HEK293 (cell line): ENCODE data around the gene ATXN7.

Experiments used
- CTCF ChIA-PET: fragments of 350-600 bp; formaldehyde crosslinking; extraction: SDS; loops from one replicate; lab custom pipeline; 2021; ENCODE audit warnings: antibody characterized with exemption; lab: Yijun Ruan, JAX
- POLR2A ChIA-PET: fragments of 300-600 bp; formaldehyde crosslinking; extraction: SDS; loops from one replicate; lab custom pipeline; 2020; ENCODE audit warnings: antibody characterized with exemption, inconsistent platforms; lab: Yijun Ruan, JAX
- H3K27ac ChIP-seq: fragments of 200-500 bp; sonication (Bioruptor generic); 2 replicates; pipeline ENCODE4 v1.5.1; 2014; ENCODE audit warnings: low read depth, low read length, control low read depth, inconsistent platforms; ENCODE audit errors: extremely low read depth
- H3K36me3 ChIP-seq, 2 experiments: fragments of 200-500 bp in 1 of 2; sonication (Bioruptor generic) in 1 of 2; 1 replicate in 1 of 2; 2 replicates in 1 of 2; pipeline ENCODE4 v1.5.1; 2014 to 2017; ENCODE audit warnings: inconsistent platforms in 2 of 2, low read length in 2 of 2; ENCODE audit not compliant: control insufficient read depth in 2 of 2, insufficient read depth in 1 of 2
- H3K4me1 ChIP-seq: fragments of 200-500 bp; sonication (Bioruptor generic); 2 replicates; pipeline ENCODE4 v1.5.1; 2014; ENCODE audit warnings: mild to moderate bottlenecking, low read length, inconsistent platforms; ENCODE audit not compliant: control insufficient read depth, insufficient read depth
- H3K4me3 ChIP-seq: 2 replicates; pipeline ENCODE4 v1.5.1; 2011; ENCODE audit warnings: low read depth, mild to moderate bottlenecking, control low read depth, low read length, moderate library complexity
- H3K9me3 ChIP-seq: fragments of 200-500 bp; sonication (Bioruptor generic); 2 replicates; pipeline ENCODE4 v1.5.1; 2014; ENCODE audit warnings: low read depth, low read length, inconsistent platforms; ENCODE audit not compliant: control insufficient read depth, insufficient read depth
- HOXC10 ChIP-seq: sonication (generic); formaldehyde crosslinking; IDR thresholded peaks from 2 replicates; pipeline ENCODE4 v1.8.1; 2023; ENCODE audit warnings: mild to moderate bottlenecking, missing genetic modification reagents
- KLF1 ChIP-seq: fragments of 450-650 bp; formaldehyde crosslinking; IDR thresholded peaks from 2 replicates; pipeline ENCODE4 v1.5.1; 2016; ENCODE audit warnings: missing biosample characterization, missing genetic modification characterization
- KLF9 ChIP-seq: fragments of 450-650 bp; formaldehyde crosslinking; IDR thresholded peaks from 2 replicates; pipeline ENCODE4 v1.5.1; 2016; ENCODE audit warnings: missing biosample characterization, missing genetic modification characterization, low read depth
- MZF1 ChIP-seq: fragments of 450-650 bp; formaldehyde crosslinking; IDR thresholded peaks from 2 replicates; pipeline ENCODE4 v1.5.1; 2017; ENCODE audit warnings: missing biosample characterization, missing genetic modification characterization, borderline replicate concordance
- OVOL3 ChIP-seq: fragments of 450-650 bp; formaldehyde crosslinking; IDR thresholded peaks from 2 replicates; pipeline ENCODE4 v1.5.1; 2016; ENCODE audit warnings: missing biosample characterization, missing genetic modification characterization
- PATZ1 ChIP-seq: fragments of 450-650 bp; formaldehyde crosslinking; IDR thresholded peaks from 2 replicates; pipeline ENCODE4 v1.5.1; 2016; ENCODE audit warnings: missing biosample characterization, missing genetic modification characterization
- SP2 ChIP-seq: fragments of 450-650 bp; formaldehyde crosslinking; IDR thresholded peaks from 2 replicates; pipeline ENCODE4 v1.5.1; 2016; ENCODE audit warnings: missing biosample characterization, missing genetic modification characterization
- ZBTB1 ChIP-seq: fragments of 450-650 bp; formaldehyde crosslinking; IDR thresholded peaks from 2 replicates; pipeline ENCODE4 v1.5.1; 2016; ENCODE audit warnings: missing biosample characterization, missing genetic modification characterization
- ZBTB10 ChIP-seq: fragments of 450-650 bp; formaldehyde crosslinking; IDR thresholded peaks from 2 replicates; pipeline ENCODE4 v1.5.1; 2016; ENCODE audit warnings: missing biosample characterization, missing genetic modification characterization
- ZBTB44 ChIP-seq: fragments of 450-650 bp; IDR thresholded peaks from 2 replicates; pipeline ENCODE4 v1.5.1; 2018; ENCODE audit warnings: missing biosample characterization, mild to moderate bottlenecking, missing genetic modification characterization
- ZNF112 ChIP-seq: fragments of 450-650 bp; formaldehyde crosslinking; IDR thresholded peaks from 2 replicates; pipeline ENCODE4 v1.5.0; 2017; ENCODE audit warnings: missing biosample characterization, missing genetic modification characterization
- ZNF146 ChIP-seq: fragments of 450-650 bp; formaldehyde crosslinking; IDR thresholded peaks from 2 replicates; pipeline ENCODE4 v1.5.1; 2016; ENCODE audit warnings: missing biosample characterization, missing genetic modification characterization
- ZNF157 ChIP-seq: fragments of 450-650 bp; formaldehyde crosslinking; IDR thresholded peaks from 2 replicates; pipeline ENCODE4 v1.5.1; 2016; ENCODE audit warnings: missing biosample characterization, missing genetic modification characterization
- ZNF16 ChIP-seq: fragments of 450-650 bp; formaldehyde crosslinking; IDR thresholded peaks from 2 replicates; pipeline ENCODE4 v1.5.1; 2016; ENCODE audit warnings: low read depth, missing biosample characterization, missing genetic modification characterization
- ZNF202 ChIP-seq: fragments of 450-650 bp; formaldehyde crosslinking; IDR thresholded peaks from 2 replicates; pipeline ENCODE4 v1.5.1; 2016; ENCODE audit warnings: missing biosample characterization, missing genetic modification characterization, borderline replicate concordance
- ZNF211 ChIP-seq: fragments of 450-650 bp; formaldehyde crosslinking; IDR thresholded peaks from 2 replicates; pipeline ENCODE4 v1.5.1; 2016; ENCODE audit warnings: low read depth, missing biosample characterization, missing genetic modification characterization
- ZNF335 ChIP-seq: fragments of 450-650 bp; formaldehyde crosslinking; conservative IDR thresholded peaks from 2 replicates; pipeline ENCODE4 v1.5.1; 2016; ENCODE audit warnings: missing biosample characterization, missing genetic modification characterization
- ZNF341 ChIP-seq: fragments of 450-650 bp; formaldehyde crosslinking; IDR thresholded peaks from 2 replicates; pipeline ENCODE4; 2016; ENCODE audit warnings: low read depth, missing biosample characterization, missing genetic modification characterization
- ZNF354C ChIP-seq: fragments of 450-650 bp; formaldehyde crosslinking; IDR thresholded peaks from 2 replicates; pipeline ENCODE4 v1.5.1; 2016; ENCODE audit warnings: missing biosample characterization, missing genetic modification characterization, low read depth, borderline replicate concordance
- ZNF416 ChIP-seq: fragments of 450-650 bp; formaldehyde crosslinking; IDR thresholded peaks from 2 replicates; pipeline ENCODE4 v1.5.1; 2016; ENCODE audit warnings: missing biosample characterization, missing genetic modification characterization
- ZNF473 ChIP-seq: fragments of 450-650 bp; formaldehyde crosslinking; IDR thresholded peaks from 2 replicates; pipeline ENCODE4 v1.5.1; 2017; ENCODE audit warnings: missing biosample characterization, missing genetic modification characterization
- ZNF529 ChIP-seq: fragments of 450-650 bp; formaldehyde crosslinking; IDR thresholded peaks from 2 replicates; pipeline ENCODE4 v1.5.1; 2017; ENCODE audit warnings: missing genetic modification characterization, missing biosample characterization; ENCODE audit not compliant: insufficient replicate concordance
- ZNF558 ChIP-seq: fragments of 450-650 bp; formaldehyde crosslinking; IDR thresholded peaks from 2 replicates; pipeline ENCODE4 v1.5.1; 2016; ENCODE audit warnings: missing biosample characterization, missing genetic modification characterization
- ZNF585B ChIP-seq: fragments of 450-650 bp; formaldehyde crosslinking; IDR thresholded peaks from 2 replicates; pipeline ENCODE4 v1.5.1; 2016; ENCODE audit warnings: missing biosample characterization, missing genetic modification characterization
- ZNF600 ChIP-seq: fragments of 450-650 bp; formaldehyde crosslinking; IDR thresholded peaks from 2 replicates; pipeline ENCODE4 v1.5.1; 2016; ENCODE audit warnings: missing biosample characterization, missing genetic modification characterization
- ZNF704 ChIP-seq: fragments of 450-650 bp; formaldehyde crosslinking; IDR thresholded peaks from 2 replicates; pipeline ENCODE4 v1.5.1; 2016; ENCODE audit warnings: missing biosample characterization, missing genetic modification characterization
- ZNF830 ChIP-seq: fragments of 450-650 bp; IDR thresholded peaks from 2 replicates; pipeline ENCODE4 v1.5.0; 2018; ENCODE audit warnings: missing biosample characterization, missing genetic modification characterization, low read depth, mild to moderate bottlenecking, moderate library complexity

The ATXN7 gene

GRCh38 chr3:63972987-63973386 is 109.3 kb downstream of the ATXN7 start:
- POLR2A ChIA-PET, result no interaction called here
- Histone ChIP-seq H3K4me1 (peaks cover 29% of the 10 kb centered on the region), H3K9me3 (no peaks in the 10 kb centered on the region), H3K4me3 (no peak overlapping the region), H3K36me3 (peaks cover 0 to 4% of the 10 kb centered on the region in 2 experiments; a peak in 1 of 3 replicates), H3K27ac (no peak overlapping the region)
- CTCF ChIA-PET, result interaction anchor here (1.0 kb wide), 1 partner anchor 13 kb away, joined by 3 read pairs; no protein-coding TSS in a partner anchor
- TF ChIP-seq ZNF112 (tag by site-specific recombination) (no peak), ZNF529 (tag by site-specific recombination) (no peak), ZNF354C (tag by site-specific recombination) (no peak), ZNF558 (tag by site-specific recombination) (peak; percentile 94), ZNF157 (tag by site-specific recombination) (no peak), ZNF211 (tag by site-specific recombination) (no peak), HOXC10 (CRISPR knock-in tag) (no peak), ZBTB1 (tag by site-specific recombination) (no peak), ZNF473 (tag by site-specific recombination) (no peak)

GRCh38 chr3:63973406-63973805 is 109.7 kb downstream of the ATXN7 start:
- no peak overlapping the region for H3K27ac ChIP-seq
- TF ChIP-seq OVOL3 (tag by site-specific recombination) (no peak), ZNF830 (tag by site-specific recombination) (no peak), ZNF354C (tag by site-specific recombination) (no peak), ZBTB10 (no peak), ZNF335 (no peak), KLF1 (no peak), ZNF416 (tag by site-specific recombination) (no peak), SP2 (no peak)
- no peak overlapping the region for H3K4me3 ChIP-seq
- peaks cover 28% of the 10 kb centered on the region for H3K4me1 ChIP-seq
- ChIA-PET CTCF (interaction anchor here (0.8 kb wide), 1 partner anchor 12 kb away, joined by 3 read pairs; no protein-coding TSS in a partner anchor), POLR2A (no interaction called here)
- H3K36me3 ChIP-seq, result peaks cover 0 to 4% of the 10 kb centered on the region in 2 experiments; a peak in 1 of 3 replicates
- no peaks in the 10 kb centered on the region for H3K9me3 ChIP-seq

- Histone ChIP-seq H3K36me3 (peaks cover 0 to 4% of the 10 kb centered on the region in 2 experiments; a peak in 1 of 3 replicates), H3K4me1 (peaks cover 18% of the 10 kb centered on the region), H3K4me3 (no peak overlapping the region), H3K27ac (no peak overlapping the region), H3K9me3 (no peaks in the 10 kb centered on the region)
- ChIA-PET POLR2A (no interaction called here), CTCF (interaction anchor here (0.9 kb wide), 1 partner anchor 13 kb away, joined by 4 read pairs; no protein-coding TSS in a partner anchor)
- no peak for TF ChIP-seq ZBTB44
- TF ChIP-seq PATZ1 (tag by site-specific recombination), result no peak
- TF ChIP-seq ZNF16, result no peak
- TF ChIP-seq KLF9 (tag by site-specific recombination), result no peak
- no peak for TF ChIP-seq ZNF600 (tag by site-specific recombination)
- no peak for TF ChIP-seq ZNF585B (tag by site-specific recombination)
- no peak for TF ChIP-seq ZNF202 (tag by site-specific recombination)
- TF ChIP-seq ZNF341 (tag by site-specific recombination), result no peak
- no peak for TF ChIP-seq ZNF704 (tag by site-specific recombination)
- no peak for TF ChIP-seq ZNF146 (tag by site-specific recombination)
- TF ChIP-seq MZF1 (tag by site-specific recombination), result no peak
These were observed 110.8 kb downstream of the ATXN7 start for GRCh38 chr3:63974451-63974850.
